GM21526 (cell line): ENCODE measurements around the gene ANG.
A peak's percentile ranks its signal among the peaks of the same experiment; 100 is the strongest.

Experiments used
- ATAC-seq: cut with Tn5 transposase; IDR thresholded peaks from one replicate; pipeline ENCODE4 v1.9.1; 2021; ENCODE audit warnings: moderate library complexity; ENCODE audit not compliant: unreplicated experiment, low FRiP score

The ANG gene

GRCh38 chr14:20671597-20672283 is 16.8 kb upstream of the ANG start:
- no peak for ATAC-seq

GRCh38 chr14:20675669-20676068 is 12.9 kb upstream of the ANG start:
- no peak for ATAC-seq

DNA sequence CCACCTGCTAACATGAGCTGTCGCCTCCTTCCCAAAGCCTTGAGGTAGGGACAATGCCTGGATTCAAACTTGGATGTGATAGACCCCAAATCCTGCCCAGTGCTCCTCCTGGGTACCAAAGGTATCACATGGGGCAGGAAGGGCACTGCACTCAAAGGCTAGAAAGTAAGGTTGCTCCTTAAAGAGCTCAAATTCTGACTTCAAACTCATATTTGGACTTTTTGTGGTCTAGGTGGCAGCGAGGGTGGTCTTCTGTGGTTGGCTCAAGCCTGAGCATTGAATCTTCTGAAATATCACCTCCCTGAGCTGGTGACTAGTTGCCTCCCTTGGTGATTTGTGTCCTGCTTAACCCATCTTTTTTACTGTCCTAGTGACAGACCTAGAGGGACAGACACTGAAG is 12.5 kb upstream of the ANG start:
- no peak for ATAC-seq

GRCh38 chr14:20679907-20680306 is 8.7 kb upstream of the ANG start:
- ATAC-seq, result no peak

DNA sequence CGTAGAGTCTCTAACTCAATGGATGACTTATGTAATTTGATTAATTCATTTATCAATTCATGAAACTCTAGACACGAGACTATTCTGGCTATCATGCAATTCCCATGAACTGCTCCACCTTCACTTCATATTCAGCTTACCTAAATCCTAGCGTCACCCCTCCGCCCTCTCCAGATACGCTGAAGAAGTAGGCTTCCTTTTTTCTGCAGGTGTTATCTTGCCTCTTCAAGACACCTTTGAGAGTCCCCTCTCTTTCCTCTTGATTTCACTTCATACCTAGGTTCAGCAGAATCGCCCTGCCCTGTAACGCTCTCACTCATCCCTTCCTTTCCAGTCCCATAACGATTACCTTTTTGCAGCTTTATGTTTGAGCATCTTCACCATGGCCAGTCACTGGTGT is 8.2 kb upstream of the ANG start:
- ATAC-seq, result no peak

DNA sequence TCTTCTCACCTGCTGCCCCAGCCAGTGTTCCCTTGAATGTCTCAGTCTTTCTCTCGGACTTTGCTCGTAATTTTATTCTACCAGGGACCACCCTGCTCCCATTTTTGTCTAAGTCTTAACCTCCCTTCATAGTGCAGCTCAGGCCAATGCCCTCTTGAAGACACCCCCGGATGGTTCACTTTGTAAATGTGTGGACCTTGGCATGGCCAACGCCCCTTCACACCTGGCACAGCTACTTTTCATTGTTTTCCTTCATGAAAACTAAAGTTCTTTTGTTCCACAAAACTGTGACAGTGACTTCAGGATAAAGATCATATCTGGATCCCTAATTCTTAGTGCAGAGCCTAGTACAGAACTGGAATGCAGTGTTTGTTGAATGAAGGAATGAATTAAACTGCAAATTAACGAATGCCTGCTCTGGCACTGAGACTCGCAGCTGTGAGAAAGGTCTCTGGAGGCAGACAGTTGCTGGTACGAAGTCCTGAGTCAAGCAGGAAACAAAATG is 7.7 kb upstream of the ANG start:
- peak; percentile 28 for ATAC-seq

- ATAC-seq, result peak; percentile 22
These were observed 7.0 kb upstream of the ANG start for GRCh38 chr14:20681348-20682126.

GRCh38 chr14:20682127-20682434 is 6.5 kb upstream of the ANG start:
- ATAC-seq, result no peak

DNA sequence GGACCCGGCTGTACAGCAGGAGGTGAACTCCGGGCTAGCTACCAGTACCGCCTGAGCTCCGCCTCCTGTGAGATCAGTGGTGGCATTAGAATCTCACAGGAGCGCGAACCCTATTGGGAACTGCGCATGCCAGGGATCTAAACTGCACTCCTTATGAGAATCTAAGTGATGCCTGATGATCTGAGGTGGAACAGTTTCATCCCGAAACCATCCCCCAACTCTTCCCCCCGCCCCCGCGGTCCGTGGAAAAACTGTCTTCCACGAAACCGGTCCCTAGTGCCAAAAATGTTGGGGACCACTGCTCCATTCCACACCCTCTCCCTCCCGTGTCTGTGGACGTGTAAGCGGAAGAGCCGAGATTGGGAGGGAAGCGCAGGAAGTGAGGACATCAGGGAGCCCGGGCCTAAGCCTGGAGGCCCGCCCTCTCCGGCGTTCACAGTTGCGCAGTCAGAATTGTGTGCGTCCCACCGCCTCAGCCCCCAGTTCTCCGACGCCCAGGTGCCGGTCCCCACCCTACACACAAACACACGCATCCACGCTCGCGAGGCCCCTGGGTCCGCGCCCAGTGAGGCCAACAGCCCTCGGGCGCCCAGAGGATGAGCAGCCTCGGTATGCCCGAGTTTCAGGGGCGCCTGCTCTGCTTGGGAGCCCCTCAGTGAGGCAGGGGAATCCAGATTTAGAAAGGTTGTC is 6.0 kb upstream of the ANG start:
- ATAC-seq, result peak; percentile 54

- peak; percentile 27 for ATAC-seq
These were observed 5.3 kb upstream of the ANG start for GRCh38 chr14:20683125-20683890.

DNA sequence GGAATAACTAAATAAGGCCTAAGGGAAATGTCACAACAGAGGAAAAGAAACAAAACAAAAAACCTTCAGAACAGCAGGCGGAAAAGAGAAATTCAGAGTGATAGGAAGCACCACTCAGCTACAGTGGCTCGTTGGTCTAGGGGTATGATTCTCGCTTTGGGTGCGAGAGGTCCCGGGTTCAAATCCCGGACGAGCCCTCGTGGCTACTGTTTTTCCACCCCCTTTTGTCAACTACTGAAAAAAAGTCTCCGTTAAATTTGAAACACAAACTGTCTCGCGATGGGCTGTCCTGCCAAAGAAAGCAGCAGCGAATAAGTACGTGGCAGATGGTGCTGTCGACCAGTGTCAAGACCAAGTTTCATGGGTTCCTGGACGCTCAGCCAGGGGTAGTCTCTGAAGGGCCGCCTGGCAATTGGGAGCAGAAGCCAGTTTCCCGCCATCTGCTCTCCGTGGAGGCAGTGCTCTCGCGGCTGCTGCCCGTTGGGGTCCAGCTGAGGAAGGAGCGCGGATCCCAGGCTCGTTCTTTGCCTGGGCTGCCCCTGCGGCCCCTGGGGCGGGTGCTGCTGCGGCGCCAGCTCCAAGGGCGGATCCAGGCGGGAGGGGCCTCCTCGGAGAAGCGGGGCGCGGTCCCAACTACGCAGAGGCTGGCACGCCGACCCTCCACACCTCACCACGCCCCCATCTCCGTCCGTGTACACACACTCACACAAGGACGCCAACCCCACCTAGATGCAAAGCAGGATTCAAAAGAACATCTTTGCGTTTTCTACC is 4.5 kb upstream of the ANG start, which contains the start of gene RNASE4:
RNASE4 (plus strand) TSS at position 670 of the 771 bp plus-strand sequence. CDS start 14,812 bp downstream, outside the sequence.
- no peak for ATAC-seq

DNA sequence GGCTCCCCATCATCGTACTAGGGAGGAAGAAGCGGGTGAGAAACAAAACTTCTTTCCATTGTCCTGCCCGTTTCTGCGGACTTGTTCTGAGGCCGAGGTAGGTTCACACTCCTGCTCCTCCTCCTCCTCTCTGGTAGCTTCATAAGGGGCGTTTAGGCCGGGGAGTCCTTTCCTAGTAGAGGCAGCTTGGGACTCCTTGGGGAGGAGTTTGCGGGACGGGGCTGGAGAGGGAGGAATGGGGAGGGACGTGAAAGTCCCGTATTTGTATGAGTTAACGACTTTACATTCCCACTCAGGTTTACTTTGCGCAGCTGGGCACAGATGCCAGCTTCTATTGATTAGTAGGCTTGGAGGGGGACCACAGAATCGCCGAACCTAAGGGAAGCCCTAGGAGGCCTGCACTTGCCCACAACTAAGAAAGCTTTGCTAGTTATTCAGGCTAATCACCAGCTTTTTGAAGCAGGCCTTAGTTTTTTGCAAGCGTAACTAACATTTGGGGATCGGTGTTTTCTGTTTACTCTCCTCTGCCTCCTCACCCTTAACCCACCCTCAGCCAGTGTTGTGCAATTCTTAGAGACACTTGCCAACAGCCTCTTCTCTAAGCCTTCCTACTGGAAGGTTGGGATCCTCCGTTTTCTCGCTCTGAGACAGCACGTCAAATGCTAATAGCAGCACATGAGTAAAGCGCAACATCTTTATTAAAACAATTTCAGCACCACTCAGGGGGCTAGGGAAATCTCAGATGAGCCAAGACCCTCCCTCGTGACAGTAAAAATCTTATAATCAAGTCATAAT is 3.7 kb upstream of the ANG start:
- no peak for ATAC-seq

- no peak for ATAC-seq
These were observed 2.0 kb upstream of the ANG start for GRCh38 chr14:20686386-20687143.

DNA sequence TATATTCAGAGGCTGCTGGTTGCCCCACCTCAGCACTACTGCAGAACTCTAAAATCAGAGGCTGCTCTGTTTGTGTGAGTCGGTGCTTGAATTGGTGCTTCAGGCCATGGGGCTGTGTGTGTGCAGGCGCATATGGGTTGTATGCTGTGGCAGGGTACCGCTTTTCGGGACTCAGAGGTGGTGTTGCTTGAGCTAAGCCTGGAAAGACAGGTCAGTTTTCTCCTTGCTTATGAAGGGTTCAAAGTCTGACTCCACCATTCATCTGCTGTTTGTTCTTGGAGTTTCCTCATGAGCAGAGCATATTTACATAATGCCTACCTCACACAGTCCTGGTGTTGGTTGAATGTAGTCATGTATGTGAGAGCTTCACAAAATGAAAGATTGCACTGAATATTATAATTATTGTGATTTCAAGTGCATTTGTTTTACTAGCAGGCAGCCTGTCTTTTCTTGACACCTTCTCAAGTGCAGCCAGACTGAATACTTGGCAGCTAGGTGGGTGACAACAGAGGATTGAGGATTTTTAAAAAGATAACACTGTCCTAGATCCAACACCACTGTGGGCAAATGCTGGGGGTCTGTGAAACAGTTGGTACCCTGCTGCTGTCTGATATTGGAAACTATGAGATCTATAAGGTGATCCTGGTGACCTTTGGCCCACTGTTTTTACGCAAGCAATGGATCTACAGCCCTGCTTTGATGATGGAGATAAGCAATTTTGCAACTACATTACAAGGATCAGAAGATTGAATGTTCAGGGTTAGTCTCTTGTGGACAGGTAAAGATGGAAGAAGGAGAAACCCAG is 1.0 kb upstream of the ANG start:
- ATAC-seq, result no peak

DNA sequence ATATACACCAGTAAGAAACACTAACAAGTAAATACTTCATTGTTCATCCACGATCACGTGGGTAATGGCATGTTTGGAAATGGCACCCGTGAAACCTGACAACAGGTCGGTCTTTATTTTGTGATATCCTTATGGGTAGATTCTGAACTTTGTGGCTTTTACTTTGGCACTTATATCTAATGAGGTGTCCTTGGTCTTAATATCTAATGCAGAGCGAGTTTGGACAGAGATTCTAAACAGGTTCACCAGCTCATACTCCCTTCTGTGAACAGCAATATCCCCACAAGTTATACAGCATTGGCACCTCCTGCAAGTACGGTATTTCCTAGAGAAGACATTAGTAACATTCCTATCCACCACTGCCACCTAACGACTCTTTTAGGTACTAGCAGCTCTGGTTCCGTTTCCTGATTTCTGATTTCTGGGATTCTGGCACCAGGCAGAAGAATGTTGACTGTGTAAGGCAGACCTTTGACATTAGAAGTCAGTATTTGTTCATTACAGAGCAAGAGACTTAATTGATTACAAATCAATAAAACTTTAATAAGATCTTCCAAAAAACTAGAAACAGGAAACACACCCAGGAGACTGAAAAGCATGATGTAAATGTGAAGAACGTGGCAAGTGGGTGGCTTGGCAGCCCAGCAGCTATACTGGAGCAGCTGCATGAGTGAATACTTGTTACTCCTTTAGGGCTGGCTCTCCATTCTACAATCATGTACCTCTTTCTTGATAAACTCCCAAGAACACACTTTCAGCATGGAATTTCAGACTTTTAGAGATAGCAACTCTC is 2.5 kb downstream of the ANG start:
- ATAC-seq, result no peak

- no peak for ATAC-seq
These were observed 3.7 kb downstream of the ANG start for GRCh38 chr14:20692116-20692751.
